HG03135 (cell line): ENCODE data around the gene SEMA7A.

ENCODE experiments used
- ATAC-seq: cut with Tn5 transposase; IDR thresholded peaks from one replicate; pipeline ENCODE4 v1.9.1; 2021; ENCODE audit warnings: mild to moderate bottlenecking, moderate library complexity; ENCODE audit not compliant: unreplicated experiment

The SEMA7A gene

DNA sequence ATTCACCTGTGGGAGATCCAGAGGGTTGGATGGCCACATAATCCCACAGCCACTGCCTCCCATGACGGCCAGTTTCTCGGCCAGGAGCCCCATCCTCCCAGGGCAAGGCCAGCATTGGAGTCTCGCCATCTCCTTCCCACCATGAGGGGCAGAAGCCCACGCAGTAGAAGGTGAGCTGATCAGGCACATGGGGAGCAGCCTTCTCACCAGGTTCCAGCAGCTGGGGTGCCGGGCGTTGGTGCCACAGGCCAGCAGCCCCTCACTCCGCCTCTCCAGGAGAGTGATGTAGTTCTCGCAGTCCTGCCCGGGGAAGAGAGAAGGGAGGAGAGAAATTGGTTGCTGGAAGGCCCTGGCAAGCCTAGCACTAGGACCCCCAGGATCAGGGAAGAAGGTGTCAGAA is 16.1 kb downstream of the SEMA7A start:
- no peak for ATAC-seq

DNA sequence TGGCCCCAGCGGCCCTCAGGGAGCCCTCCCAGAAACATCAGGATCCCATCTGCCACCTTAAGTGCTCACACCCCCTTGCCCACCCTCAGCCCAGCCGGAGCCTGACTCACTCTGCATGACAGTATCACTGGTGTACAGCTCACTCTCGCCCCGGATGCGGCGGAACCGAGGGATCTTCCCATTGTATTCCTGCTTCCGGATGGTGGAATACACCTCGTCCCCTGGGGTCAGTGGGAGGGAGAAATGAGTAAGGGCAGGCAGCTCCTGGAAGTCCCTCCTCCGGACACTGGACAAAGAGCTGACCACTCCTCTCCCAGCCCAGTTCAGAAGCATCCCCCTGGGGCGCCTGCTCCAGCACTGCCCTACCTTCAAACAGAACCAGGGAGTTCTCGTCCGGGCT is 16.5 kb downstream of the SEMA7A start:
- no peak for ATAC-seq

DNA sequence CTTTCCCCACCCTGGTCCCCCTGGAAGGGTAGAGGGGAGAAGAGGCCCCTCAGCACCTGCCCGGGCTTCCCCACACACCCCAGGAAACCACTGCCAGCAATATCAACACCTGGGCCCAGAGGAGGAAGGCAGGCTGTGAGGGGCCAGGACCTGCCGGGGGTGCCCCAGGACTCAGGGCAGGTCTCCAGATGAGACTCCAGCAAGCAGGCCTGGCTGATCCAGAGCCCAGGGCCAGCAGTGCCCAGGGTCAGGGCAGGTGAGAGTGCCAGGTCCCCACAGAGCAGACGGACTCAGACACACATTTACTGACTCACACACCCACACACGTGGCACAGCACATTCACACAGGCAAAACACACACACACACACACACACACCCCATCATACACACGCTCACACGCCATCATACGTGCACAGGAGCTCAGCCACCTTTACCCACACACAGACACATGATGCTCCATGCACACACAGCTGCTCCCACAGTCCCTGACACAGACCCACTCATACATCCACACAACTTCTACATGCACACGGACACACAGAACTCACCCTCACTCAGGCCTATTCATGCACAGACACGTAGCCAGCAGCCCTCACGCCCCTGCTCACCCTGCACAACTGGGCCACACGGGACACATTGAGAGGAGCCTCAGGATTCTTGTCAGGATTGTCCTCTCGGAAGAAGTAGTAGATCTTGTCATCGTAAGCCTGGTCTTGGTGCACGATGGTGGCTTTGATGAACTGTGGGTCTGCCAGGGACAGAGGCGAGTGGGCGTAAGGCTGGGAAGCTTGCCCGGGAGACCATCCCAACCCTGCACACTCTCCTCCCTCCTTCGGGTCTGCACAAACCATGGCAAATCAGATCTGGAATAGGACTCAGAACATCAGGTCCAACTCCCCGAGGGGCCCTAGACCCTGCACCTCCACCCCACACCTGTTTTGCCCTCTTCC is 17.5 kb downstream of the SEMA7A start:
- no peak for ATAC-seq

DNA sequence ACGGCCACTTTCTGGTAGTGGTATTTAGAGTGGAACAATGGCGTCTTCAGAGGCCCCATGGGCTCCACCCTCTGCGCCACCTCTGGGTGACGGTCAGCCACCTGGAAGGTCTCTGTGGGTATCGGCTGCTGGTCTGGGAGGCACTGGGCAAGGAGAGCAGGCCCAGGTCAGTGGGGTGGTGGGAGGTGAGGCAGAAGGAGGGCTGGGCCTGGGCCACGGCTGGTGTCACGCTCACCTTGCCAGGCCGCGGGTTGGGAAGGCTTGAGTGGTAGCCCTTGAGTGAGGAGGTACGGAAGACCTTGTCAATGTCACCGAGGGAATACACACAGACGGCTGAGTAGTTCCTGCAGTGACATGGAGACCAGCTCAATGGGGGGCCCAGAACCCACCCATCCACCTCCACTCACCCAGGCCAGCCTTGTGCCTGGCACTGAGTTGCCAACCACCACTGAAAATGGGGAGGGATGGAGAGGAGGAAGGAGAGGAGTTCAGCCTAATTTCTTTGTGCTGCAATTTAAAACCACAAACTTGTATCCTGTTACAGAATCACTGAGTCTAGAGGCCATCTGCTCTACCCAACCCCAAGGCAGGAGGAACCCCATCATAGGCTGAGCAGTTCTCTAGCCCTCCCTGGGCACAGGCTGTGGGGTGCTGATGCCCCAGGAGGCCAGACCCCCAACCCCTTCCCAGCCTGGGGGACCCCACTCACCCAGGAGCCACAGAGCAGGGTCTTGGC is 19.0 kb downstream of the SEMA7A start:
- no peak for ATAC-seq

DNA sequence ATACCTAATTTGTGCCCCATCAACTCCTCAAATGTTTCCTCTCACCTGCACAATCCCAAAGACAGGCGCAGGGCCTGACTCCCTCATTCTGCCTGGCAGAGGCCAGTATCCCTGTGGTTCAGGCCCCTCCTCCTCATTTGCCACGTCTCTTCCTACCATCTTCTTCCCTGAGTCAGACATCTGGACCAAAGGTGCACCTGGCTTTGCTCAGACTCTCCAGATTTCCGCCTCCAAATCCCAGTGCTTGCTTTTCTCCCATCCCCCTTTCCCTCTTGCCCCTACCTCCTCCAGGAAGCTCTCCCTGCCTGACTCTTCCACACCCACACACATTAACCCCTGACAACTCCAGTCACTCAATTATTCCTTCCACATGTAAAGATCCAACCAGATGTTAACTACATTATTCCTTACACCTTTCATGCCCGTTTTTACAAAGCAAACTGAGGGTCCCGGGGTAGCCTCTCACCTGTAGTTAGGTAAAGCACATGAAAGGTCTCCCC is 19.6 kb downstream of the SEMA7A start:
- no peak for ATAC-seq

DNA sequence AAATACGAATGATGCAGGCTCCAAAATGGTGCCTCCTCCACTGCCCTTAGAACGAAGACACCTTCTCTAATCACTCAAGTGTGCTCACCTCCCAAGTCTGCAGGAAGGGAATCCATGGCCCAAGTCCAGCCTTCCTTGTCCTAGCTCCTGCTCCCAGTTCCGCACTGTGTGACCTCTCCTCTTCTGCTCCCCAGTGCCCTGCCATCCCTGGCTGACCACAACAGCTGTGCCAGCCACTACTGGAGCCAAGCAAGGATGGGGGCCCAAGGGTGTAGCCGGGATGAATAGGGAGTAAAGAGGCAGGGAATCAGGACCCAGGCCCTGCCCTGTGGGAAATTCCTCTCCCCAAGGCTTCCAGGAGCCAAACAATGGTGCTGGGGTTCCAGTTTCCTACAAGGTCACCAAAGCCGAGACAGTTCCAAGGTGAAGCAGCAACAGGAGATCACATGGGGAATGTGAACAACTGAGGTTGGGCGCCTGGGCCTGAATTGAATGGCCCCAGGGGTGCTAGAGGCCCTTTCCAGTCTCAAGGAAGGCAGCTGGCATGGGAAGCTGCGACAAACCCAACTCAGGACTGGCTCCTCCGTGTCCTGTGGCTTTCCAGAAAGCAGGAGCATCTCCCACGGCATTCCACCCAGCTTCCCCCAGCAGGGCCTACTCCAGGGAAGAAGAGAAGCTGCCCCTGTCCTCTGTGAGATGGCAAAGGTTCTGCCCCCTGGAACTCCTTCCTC is 20.2 kb downstream of the SEMA7A start:
- ATAC-seq = no peak

DNA sequence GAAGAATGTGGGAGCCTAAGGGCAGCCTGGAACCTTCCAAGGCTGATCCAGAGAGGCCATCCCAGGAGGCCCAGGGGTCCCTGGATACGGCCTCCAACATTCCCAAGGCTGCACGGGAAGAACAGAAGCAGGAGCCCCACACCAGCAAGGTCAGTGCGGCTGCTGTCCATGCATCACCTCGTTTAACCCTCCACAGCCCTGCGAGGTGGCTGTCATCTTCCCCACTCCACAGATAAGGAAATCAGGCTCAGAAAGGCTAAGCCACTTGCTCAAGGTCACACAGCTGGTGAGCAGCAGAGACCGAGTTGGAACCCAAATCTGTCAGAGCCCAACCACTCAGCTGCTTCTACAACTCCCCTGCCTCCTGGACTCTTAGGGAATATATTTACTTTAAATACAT is 21.6 kb downstream of the SEMA7A start:
- ATAC-seq = no peak

DNA sequence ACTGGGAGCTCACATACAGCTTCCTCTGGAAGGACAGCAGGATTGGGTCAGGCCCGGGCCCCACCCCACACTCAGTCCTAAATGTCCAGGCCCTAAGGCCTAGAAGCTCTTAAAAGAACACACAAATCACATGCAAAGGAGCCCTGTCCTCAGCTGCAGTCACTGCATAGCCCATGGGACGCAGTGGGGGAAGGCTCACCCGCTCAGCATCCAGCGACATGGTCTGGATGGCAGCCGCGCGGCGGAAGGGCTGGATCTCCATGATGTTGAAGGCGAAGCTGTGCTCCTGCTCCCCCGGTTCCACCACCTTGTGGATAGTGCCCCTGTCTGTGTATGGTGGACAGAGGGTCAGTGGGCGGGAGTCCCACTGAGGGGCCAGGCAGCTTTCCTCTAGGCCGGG is 22.1 kb downstream of the SEMA7A start:
- no peak for ATAC-seq

DNA sequence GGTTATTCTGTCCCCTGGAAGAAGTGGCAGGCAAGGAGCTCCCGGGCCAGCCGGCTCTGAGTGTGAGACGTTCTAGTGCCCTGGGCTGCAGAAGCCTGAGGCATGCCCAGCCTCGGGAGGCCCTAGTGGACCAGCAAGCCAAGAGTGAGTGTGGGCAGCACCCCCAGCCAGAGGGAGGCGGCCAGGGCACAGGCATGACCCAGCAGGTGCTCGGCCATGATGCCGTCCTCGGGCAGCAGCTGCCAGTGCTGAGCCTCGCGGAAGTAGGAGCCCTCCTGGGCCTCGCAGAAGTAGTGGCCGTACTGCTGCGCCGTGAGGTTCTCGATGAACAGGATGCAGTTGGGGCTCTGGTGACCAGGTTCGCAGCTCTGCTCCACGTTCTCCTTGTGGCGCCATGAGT is 23.3 kb downstream of the SEMA7A start:
- ATAC-seq = no peak

DNA sequence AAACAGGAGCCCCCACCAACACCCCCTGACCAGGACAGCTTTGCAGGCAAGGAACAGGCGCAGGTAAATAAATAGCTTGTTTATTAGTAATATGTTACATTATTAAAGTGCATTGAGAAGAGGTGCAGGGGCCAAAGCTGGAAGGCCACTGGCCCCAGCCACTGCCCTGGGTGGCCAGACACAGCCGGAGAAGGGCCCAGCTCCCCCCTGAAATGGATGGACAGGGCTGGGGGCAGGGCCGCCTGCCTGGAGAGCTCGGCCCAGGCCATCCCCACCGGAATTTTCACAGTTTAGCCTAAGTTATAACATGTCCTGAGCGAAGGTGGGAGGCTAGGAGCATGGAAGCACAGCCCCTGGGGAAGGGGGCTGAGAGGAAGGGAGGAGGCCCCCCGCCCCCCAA is 24.5 kb downstream of the SEMA7A start:
- no peak for ATAC-seq

DNA sequence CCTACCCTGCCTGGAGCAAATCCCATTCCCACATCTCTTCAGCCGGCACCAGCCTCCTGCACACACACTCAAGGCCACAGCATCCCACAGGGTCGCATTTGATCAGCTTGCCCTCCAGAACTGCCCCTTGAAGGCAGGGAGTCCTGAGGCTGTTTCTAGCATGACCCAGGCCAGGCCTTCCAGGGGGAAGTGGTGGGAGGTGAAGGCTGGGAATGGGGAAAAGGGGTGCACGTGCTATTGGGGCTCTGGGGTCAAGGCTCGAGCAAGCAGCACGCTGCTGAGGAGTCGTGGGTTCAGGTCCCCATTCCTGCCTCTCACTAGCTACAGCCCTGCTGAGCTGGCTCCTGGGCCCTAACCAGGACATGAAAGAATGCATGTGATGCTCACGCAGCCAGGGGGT is 24.9 kb downstream of the SEMA7A start:
- ATAC-seq = no peak

DNA sequence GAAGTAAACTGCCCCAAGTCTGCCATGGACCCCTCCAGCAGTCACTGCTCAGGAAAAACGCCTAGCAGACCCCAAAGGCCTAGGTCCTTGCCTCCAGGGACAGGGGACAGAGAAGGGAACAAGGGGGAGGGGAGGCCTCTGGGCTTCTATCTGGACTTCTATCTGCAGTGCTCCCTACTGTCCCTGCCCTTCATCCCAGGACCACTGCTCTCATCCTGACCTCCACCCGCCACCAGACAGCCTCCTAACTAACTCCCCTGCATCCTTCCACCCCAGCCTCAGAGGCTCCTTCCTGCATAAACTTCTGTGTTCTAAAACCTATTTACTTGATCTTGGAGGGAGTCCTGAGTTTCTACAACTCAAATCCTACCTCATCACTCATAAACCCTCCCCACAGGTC is 25.4 kb downstream of the SEMA7A start:
- no peak for ATAC-seq

DNA sequence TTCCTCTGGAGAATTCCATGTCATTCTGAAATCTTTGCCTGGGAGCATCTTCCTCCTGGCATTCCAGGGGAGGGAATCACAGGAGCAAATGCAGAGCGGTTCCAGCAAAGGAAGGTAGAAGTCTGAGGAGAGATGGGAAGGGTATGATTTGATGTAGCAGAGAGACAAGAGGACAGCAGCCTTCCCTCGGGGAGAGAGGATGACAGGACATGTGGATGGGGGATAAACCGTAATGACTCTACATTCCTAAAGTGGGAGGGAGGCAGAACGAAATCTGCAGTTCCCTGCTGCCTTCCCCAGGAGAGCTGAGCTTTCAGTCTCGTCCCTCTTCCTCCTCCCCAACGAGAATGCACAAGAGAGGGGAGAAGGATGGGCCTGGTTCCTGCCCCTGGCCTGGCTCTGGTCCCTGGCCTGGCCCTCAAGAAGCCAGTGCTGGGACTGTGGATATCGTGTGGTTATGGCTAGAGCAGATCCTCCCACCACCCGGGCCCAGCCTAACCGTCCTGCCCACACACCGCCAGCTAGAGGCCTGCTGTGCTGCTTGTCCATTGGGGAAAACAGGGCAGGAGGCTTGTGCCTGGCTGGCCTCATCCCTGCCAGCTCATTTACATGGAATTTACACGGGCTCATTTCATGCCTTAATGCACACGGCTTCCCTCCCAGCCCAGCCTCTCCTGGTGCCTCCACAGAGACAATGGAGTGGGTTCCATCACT is 26.6 kb downstream of the SEMA7A start:
- ATAC-seq = no peak

DNA sequence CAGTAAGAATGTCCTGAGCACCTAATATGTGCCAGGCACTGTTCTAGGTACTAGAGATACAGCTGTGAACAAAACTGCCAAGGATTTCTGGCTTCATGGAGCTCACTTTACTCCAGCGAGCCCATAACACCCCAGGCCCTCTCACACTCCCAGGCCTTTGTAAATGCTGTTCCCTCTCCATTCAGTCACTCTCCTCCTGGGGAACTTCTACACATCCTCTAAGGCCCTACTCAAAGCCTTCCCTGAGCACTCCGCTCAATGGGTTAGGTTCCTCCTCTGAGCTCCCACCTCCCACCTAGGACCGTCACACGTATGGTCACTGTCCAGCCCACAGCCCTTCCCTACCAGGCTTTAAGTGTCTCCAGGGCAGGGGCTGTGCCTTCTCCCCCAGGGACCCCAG is 27.2 kb downstream of the SEMA7A start:
- ATAC-seq = no peak

DNA sequence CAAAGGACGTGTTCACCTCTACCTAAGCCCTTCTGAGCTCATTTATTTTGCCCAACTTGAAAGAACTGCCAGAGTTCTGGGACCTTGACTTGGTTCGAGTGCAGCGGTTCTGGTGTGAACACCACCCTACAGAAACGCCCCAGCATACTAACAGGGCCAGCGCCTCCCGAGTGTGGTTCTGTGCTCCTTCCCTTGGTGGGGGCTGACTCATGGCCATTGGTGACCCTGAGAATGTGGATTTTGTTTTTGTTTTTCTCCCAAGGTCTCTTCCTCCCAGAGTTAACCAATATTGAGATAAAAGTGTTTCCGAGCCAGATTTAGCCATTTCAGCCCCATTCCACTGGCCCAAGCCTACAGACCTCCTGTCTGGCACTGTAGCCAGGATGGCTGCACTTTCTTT is 27.9 kb downstream of the SEMA7A start:
- no peak for ATAC-seq

DNA sequence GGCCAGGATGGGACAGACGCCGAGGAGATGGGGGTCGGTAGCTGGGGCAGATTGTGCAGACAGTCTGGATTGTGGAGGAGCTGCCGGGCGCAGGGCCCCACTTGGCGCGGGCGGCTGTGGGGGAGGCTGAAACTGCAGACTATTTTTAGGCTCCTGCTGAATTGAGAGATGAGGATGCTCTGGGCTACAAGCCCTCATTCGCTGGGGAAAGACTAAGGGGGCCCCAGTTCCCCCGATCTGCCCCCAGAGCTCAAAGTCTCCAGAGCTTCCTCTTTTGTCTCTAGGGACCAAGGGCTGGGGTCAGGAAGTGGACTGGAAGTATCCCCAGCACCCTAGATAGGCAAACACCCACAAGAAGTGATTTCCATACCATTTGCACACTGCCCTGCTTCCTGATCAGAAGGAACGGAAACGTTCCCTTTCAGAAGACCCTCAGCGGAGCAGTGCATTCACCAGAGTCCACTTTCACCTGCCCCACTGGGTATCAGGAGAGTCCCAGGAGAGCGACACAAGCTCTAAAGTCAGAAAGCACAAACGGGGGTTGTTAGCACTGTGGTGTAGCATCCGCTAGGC is 29.7 kb downstream of the SEMA7A start:
- peak; percentile 32 for ATAC-seq

DNA sequence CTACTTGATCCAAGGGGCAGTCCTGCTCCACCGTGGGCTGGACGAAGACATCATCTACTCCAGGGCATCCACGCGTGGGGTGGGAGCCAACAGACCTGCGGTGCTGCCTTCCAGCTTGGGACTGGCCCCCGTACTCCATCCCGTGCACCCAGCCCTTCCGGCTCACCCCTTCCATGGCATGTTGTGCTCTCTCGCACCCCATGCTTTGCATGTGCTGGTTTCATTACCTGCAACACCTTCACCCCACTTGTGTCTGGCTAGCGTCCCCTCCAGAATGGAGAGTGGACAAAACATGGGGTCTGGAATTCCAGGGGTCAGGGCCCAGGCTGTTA is 30.2 kb downstream of the SEMA7A start:
- ATAC-seq = peak; percentile 11

DNA sequence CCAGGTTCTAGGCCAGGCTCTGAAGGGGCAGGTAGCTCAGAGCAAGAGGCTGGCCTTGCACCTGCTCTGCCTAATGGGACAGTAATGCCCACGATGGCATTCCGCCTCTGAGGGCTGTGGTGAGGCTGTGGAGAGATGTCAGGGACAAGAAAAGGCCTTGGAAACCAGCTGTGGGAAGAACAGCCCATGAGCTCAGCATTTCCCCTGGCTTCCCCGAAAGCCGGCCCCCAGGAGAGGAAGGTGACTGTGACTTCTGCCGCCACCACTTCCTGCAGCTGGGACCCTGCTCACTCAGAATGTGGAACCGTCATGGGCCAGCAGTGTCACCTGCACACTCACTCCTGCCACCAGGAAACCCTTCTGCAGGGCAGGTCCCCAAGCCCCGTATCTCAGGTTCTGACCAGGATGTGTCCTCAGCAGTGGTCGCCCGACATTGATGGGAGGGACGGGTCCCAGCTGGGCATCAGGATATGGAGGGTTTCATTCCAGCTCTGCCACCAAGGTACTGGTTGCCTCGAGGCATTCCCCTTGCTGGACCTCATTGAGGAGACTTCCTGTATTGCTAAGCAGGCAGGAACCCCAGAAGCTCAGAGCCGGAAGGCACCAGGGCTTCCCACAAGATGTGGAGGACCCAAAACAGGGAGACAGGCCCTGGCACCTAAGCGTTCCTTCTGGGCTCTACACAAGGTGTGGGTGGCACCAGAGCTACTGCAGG is 30.7 kb downstream of the SEMA7A start:
- peak; percentile 32 for ATAC-seq

DNA sequence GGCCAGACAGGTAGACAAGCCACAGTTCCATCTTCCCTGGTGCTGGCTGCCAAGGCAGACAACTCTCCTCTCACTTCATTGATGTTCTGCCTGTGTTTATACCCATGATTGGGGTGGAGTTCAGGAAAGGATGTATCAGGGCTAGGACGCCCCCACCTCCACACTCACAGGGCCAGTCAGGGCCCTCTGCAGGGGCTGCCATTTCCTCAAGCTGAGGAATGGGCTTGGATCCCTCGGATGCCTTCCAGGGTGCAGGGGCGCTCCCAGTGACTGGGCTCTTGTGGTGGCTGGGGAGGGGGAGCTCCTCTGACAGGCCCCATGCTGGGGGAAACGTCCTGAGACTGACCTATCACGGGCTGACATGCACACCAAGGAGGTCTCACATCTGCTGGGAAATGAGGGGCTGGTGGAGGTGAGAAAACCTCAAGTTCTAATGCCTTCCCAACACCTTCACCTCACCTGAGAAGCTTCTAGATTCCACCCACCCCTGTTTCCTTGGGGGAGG is 31.4 kb downstream of the SEMA7A start:
- no peak for ATAC-seq
